A549 treated with ZK216348 at 1 μM for 4 hours (cell line): ENCODE measurements around the gene NELL2. TPM values are rescaled to one million over a fixed set of nuclear protein-coding genes. Genes with fewer than 3 reads are reported as not detected.

Experiments
- total RNA-seq: library from RNA; stranded (reverse); fragments of 200-300 nt; extraction: Qiagen RNA extraction; gene quantifications from 5 replicates; pipeline ENCODE4 v1.2.3, GENCODE V29; 2022; ENCODE audit warnings: low read depth

The NELL2 gene
- total RNA-seq = not detected in 5 replicates

DNA sequence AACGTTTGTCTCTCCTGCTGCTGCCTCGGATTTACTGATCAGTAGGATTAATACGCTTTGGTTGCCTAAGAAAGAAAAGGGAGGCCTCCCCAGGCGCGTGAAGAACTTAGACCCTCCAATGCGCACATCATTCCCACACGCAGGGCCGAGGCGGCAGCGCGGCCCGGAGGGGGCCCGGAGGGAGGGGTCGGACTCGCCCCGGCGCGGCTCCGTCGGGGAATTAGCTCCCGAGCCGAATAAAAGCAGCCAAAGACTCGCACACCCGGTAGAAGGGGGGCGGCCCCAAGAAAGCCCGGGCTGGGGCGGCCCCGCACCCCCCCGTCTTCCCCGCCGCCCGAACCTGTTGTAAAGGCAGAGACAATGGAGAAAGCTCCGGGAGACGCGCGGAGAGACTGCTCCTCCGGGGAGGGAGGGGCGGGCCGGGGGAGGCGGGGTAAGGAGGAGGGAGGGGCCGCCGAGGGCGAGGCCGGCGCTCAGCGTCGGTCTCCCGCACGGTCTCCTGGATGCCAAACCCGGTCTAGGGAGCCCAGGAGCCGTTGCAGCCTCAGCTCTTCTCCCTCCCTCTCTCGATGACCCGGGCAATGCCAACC is at the start of gene NELL2:
NELL2 (minus strand) TSS at position 362 of the 590 bp plus-strand sequence. CDS start 446 bp downstream, outside the sequence.

Other genes starting within 250 kb of the NELL2 start
- not detected in 5 replicates for gene DBX2, start 174.8 kb upstream of the NELL2 start, total RNA-seq